ENCODE measurements around the gene CALY.

DNA sequence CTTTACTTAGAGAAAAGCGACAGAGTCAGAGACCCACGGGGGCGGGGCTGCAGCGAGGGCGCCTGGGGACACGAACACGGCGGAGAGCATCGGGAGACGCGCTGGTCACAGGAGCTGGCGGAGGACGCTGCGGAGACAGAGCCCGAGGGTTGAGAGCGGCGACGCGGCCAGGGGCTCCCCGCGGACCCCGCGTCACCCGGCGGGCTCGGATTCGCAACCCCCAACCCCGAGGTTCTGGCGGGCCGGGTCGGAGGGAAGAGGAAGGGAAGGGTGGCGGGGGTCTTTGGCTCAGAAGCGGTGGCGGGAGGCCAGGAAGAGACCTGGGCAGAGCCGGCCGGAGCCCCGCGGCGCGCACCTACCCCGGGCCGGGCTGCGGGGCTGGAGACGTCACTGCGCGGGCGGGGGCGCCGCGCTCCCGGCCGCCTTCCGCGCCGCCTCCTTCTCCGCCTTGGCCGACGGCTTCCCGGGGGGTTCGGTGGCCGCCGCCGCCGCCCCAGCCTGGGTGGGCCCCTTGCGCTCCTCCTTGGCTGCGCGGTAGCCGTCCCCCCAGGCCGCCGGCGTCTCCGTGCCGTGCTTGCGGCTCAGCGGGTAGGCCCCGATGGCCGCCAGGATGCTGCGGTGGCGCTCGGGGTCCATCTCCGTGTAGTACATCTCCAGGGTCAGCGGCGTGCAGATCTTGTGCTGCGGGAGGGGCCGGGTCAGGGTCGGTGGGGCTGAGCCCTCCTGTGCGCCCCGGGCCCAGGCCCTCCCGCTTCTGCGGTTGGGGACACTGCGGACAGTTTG lies 11.1 kb downstream of the CALY start:
- no peak for TF ChIP-seq POLR2A (IDR thresholded peaks at IDR 0.05)
- TF ChIP-seq, protein P1, sequence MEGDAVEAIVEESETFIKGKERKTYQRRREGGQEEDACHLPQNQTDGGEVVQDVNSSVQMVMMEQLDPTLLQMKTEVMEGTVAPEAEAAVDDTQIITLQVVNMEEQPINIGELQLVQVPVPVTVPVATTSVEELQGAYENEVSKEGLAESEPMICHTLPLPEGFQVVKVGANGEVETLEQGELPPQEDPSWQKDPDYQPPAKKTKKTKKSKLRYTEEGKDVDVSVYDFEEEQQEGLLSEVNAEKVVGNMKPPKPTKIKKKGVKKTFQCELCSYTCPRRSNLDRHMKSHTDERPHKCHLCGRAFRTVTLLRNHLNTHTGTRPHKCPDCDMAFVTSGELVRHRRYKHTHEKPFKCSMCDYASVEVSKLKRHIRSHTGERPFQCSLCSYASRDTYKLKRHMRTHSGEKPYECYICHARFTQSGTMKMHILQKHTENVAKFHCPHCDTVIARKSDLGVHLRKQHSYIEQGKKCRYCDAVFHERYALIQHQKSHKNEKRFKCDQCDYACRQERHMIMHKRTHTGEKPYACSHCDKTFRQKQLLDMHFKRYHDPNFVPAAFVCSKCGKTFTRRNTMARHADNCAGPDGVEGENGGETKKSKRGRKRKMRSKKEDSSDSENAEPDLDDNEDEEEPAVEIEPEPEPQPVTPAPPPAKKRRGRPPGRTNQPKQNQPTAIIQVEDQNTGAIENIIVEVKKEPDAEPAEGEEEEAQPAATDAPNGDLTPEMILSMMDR (IDR thresholded peaks at IDR 0.05): no peak

Data from heart left ventricle (tissue), 13 donors.